IPS-18c (cell line): ENCODE data around the gene GTF3C2.
"Not testable (repeated sequence)": the region's sequence is repeated elsewhere in the genome, so short reads cannot be mapped to it uniquely, and the experiment has no call there.

Experiments
- H3K4me3 ChIP-seq: 2 replicates; pipeline ENCODE4 v1.7.0; 2013; ENCODE audit warnings: low read depth, mild to moderate bottlenecking, low read length, moderate library complexity; ENCODE audit not compliant: insufficient read depth
- H3K9me3 ChIP-seq: one replicate; pipeline ENCODE4 v1.6.1; 2013; ENCODE audit warnings: mild to moderate bottlenecking, low read length, moderate library complexity; ENCODE audit not compliant: control insufficient read depth, insufficient read depth

GTF3C2 gene

GRCh38 chr2:27351802-27352598 lies 4.6 kb downstream of the GTF3C2 start:
- Histone ChIP-seq H3K4me3 (no peak overlapping the region), H3K9me3 (no peaks in the 10 kb centered on the region)

- Histone ChIP-seq H3K4me3 (no peak overlapping the region), H3K9me3 (peaks cover 4% of the 10 kb centered on the region)
Measured at GRCh38 chr2:27350106-27350693, 6.4 kb downstream of the GTF3C2 start.

GRCh38 chr2:27347641-27348040 lies 8.9 kb downstream of the GTF3C2 start:
- Histone ChIP-seq H3K4me3 (no peak overlapping the region), H3K9me3 (peaks cover 4% of the 10 kb centered on the region)

- H3K4me3 ChIP-seq: no peak overlapping the region
Measured at GRCh38 chr2:27336173-27336572, 20.4 kb downstream of the GTF3C2 start.

GRCh38 chr2:27335311-27335710 lies 21.3 kb downstream of the GTF3C2 start:
- Histone ChIP-seq H3K4me3 (no peak overlapping the region), H3K9me3 (peaks cover 2% of the 10 kb centered on the region)

More at GRCh38 chr2:27336173-27336572, 20.4 kb downstream of the GTF3C2 start:
- peaks cover 2% of the 10 kb centered on the region for H3K9me3 ChIP-seq

- no peaks in the 10 kb centered on the region for H3K9me3 ChIP-seq
Measured at GRCh38 chr2:27324720-27325119, 31.8 kb downstream of the GTF3C2 start.

GRCh38 chr2:27323596-27324285 lies 32.8 kb downstream of the GTF3C2 start:
- Histone ChIP-seq H3K4me3 (peak overlapping the region; percentile 100), H3K9me3 (no peaks in the 10 kb centered on the region)

More at GRCh38 chr2:27324720-27325119, 31.8 kb downstream of the GTF3C2 start:
- no peak overlapping the region for H3K4me3 ChIP-seq

- Histone ChIP-seq H3K4me3 (peak within 1 kb of the TSS; percentile 100), H3K9me3 (no peaks in the 10 kb centered on the region)
Measured at GRCh38 chr2:27322766-27323595, 33.6 kb downstream of the GTF3C2 start, which contains the start of gene MPV17. Gene MPV17, minus strand, starts transcription at chr2:27323097. Its CDS starts 580 bp downstream, at chr2:27322517.

GRCh38 chr2:27322301-27322765 lies 34.2 kb downstream of the GTF3C2 start:
- Histone ChIP-seq H3K4me3 (peak overlapping the region; percentile 100), H3K9me3 (no peaks in the 10 kb centered on the region)

- Histone ChIP-seq H3K9me3 (no peaks in the 10 kb centered on the region), H3K4me3 (no peak overlapping the region)
Measured at GRCh38 chr2:27320958-27321543, 35.5 kb downstream of the GTF3C2 start.

- not testable (repeated sequence) for H3K4me3 ChIP-seq, H3K9me3 ChIP-seq
Measured at GRCh38 chr2:27319839-27320238, 36.7 kb downstream of the GTF3C2 start.

GRCh38 chr2:27316655-27317412 lies 39.7 kb downstream of the GTF3C2 start:
- H3K4me3 ChIP-seq: no peak overlapping the region
- H3K9me3 ChIP-seq: no peaks in the 10 kb centered on the region

GRCh38 chr2:27315122-27315521 lies 41.4 kb downstream of the GTF3C2 start:
- no peak overlapping the region for H3K4me3 ChIP-seq

GRCh38 chr2:27314709-27315108 lies 41.9 kb downstream of the GTF3C2 start:
- Histone ChIP-seq H3K9me3 (no peaks in the 10 kb centered on the region), H3K4me3 (no peak overlapping the region)

More at GRCh38 chr2:27315122-27315521, 41.4 kb downstream of the GTF3C2 start:
- no peaks in the 10 kb centered on the region for H3K9me3 ChIP-seq

GRCh38 chr2:27313882-27314645 lies 42.5 kb downstream of the GTF3C2 start:
- no peaks in the 10 kb centered on the region for H3K9me3 ChIP-seq
- no peak overlapping the region for H3K4me3 ChIP-seq
